ENCODE data around the gene KYNU. TPM values are rescaled to one million over a fixed set of nuclear protein-coding genes. Genes with fewer than 3 reads are reported as not detected.
"Not testable (repeated sequence)": the region's sequence is repeated elsewhere in the genome, so short reads cannot be mapped to it uniquely, and the experiment has no call there.

KYNU gene
- total and polyA plus RNA-seq, 11 donors = 0.38 to 14.0 (median 0.77) TPM

DNA sequence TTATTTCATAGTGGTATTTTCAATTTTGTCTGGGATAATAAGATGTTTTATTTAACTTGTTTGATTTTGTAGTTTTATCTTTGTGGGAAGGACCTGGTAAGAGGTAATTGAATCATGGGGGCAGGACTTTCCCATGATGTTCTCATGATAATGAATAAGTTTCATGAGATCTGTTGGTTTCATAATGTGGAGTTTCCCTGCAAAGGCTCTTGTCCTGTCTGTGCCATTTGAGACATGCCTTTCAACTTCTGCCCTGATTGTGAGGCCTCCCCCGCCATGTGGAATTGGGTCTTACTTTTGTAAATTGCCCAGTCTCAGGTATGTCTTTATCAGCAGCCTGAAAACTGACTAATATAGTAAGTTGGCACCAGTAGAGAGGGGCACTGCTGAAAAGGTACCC lies 174.0 kb downstream of the KYNU start:
- TF ChIP-seq, protein P1, sequence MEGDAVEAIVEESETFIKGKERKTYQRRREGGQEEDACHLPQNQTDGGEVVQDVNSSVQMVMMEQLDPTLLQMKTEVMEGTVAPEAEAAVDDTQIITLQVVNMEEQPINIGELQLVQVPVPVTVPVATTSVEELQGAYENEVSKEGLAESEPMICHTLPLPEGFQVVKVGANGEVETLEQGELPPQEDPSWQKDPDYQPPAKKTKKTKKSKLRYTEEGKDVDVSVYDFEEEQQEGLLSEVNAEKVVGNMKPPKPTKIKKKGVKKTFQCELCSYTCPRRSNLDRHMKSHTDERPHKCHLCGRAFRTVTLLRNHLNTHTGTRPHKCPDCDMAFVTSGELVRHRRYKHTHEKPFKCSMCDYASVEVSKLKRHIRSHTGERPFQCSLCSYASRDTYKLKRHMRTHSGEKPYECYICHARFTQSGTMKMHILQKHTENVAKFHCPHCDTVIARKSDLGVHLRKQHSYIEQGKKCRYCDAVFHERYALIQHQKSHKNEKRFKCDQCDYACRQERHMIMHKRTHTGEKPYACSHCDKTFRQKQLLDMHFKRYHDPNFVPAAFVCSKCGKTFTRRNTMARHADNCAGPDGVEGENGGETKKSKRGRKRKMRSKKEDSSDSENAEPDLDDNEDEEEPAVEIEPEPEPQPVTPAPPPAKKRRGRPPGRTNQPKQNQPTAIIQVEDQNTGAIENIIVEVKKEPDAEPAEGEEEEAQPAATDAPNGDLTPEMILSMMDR (IDR thresholded peaks at IDR 0.05) = no peak
- no peak for TF ChIP-seq POLR2A (IDR thresholded peaks at IDR 0.05)
- no peaks in the 10 kb centered on the region for H3K27me3 ChIP-seq
- H3K36me3 ChIP-seq = no peaks in the 10 kb centered on the region
- no peaks in the 10 kb centered on the region for H3K4me1 ChIP-seq
- H3K27ac ChIP-seq = no peak overlapping the region
- ATAC-seq (no peak), DNase-seq (no peak)
- WGBS, 4 donors = 91 to 100% (median 93%) methylated on average over 1 of the region's 1 CpG
- H3K4me3 ChIP-seq = no peak overlapping the region
- H3K9me3 ChIP-seq = peaks cover 0 to 1% (median 0%) of the 10 kb centered on the region in 12 donors
- intact Hi-C loops (cut with DNase I) = no loop called here

DNA sequence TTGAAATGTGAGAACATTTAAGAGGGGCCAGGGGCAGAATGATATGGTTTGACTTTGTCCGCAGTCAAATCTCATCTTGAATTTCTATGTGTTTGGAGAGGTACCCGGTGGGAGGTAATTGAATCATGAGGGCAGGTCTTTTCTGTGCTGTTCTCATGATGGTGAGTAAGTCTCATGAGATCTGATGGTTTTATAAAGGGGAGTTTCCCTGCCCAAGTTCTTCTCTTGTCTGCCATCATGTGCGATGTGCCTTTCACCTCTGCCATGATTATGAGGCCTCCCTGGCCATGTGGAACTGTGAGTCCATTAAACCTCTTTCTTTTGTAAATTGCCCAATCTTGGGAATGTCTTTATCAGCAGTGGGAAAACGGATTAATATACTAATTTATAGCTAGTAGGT lies 176.0 kb downstream of the KYNU start:
- DNase-seq; H3K27me3 ChIP-seq; intact Hi-C loops (cut with DNase I); H3K9me3 ChIP-seq; H3K4me3 ChIP-seq; H3K4me1 ChIP-seq; H3K27ac ChIP-seq; ATAC-seq; H3K36me3 ChIP-seq: not testable (repeated sequence)
- 74 to 84% (median 83%) methylated on average over 4 of the region's 4 CpGs for WGBS, 4 donors

DNA sequence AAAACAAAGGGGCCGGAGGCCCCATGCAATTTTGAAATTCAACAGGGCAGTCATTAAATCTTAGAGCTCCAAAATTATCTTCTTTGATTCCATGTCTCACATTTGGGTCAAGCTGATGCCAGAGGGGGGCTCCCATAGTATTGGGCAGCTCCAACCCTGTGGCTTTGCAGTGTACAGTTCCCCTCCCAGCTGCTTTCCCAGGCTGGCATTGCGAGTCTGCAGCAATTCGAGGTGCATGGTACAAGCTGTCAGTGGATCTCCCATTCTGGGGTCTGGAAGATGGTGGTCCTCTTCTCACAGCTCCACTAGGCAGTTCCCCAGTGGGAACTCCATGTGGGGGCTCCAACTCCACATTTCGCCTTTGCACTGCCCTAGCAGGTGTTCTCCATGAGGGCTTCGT lies 179.1 kb downstream of the KYNU start:
- H3K36me3 ChIP-seq = no peaks in the 10 kb centered on the region
- ATAC-seq (no peak), DNase-seq (no peak)
- H3K27me3 ChIP-seq = no peaks in the 10 kb centered on the region
- H3K27ac ChIP-seq = no peak overlapping the region
- TF ChIP-seq, protein P1 (IDR thresholded peaks at IDR 0.05) = no peak
- TF ChIP-seq POLR2A (IDR thresholded peaks at IDR 0.05) = no peak
- no peaks in the 10 kb centered on the region for H3K4me1 ChIP-seq
- no peak overlapping the region for H3K4me3 ChIP-seq
- WGBS, 4 donors = 92 to 96% (median 94%) methylated on average over 4 to 5 of the region's 5 CpGs
- intact Hi-C loops (cut with DNase I) = no loop called here
- H3K9me3 ChIP-seq = peaks cover 0 to 5% (median 0%) of the 10 kb centered on the region in 12 donors

DNA sequence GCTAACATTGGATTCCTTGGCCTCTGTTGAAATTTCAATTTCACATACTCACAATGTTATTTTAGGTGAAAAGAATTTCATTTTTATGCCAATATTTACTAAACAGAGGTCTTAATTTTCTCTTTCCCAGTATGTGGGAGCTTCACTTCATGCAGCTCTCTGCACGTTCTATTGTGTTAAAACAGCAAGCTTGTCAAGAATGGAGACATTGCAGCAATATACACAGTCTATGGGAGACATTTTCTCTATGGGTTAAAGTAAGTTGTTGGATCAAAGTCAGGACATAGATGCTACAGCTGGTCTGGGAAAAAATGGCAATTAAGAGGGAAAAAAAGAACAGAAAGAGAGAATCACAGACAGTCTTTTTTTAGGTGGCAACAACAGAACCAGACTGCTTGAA lies 181.4 kb downstream of the KYNU start:
- Histone ChIP-seq H3K27me3 (peaks cover 0 to 6% (median 0%) of the 10 kb centered on the region in 9 donors), H3K9me3 (peaks cover 0 to 5% (median 0%) of the 10 kb centered on the region in 12 donors), H3K36me3 (no peaks in the 10 kb centered on the region), H3K4me1 (no peaks in the 10 kb centered on the region), H3K27ac (no peak overlapping the region), H3K4me3 (no peak overlapping the region)
- ATAC-seq (no peak), DNase-seq (no peak)
- intact Hi-C loops (cut with DNase I) = no loop called here
- 38 to 60% (median 55%) methylated on average over 1 of the region's 1 CpG for WGBS, 4 donors
- TF ChIP-seq, protein P1 (IDR thresholded peaks at IDR 0.05) = no peak
- no peak for TF ChIP-seq POLR2A (IDR thresholded peaks at IDR 0.05)

DNA sequence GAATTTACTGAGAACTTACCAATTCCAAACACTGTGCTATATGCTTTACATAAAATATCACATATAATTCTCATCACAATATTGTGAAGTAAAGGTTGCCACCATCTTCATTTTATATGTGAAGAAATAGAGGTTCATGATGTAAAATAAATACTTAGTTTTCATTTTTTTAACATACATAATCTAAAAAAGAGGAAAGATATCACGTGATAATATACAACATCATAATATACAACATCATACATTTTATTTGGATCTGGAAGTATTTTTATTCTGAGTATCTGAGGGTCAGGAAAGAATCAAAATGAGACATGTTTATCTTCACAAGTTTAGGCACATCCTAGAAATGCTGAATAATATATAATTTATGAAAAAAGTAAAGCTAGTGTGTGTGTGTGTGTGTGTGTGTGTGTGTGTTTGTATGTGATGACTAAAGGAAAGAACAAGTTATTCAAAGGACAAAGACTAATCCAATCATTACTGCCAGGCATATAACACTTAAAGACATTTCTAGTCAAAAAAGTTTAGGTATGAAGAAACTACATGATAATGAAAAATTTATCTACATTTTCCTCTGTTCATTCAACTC lies 186.2 kb downstream of the KYNU start:
- TF ChIP-seq POLR2A (IDR thresholded peaks at IDR 0.05) = no peak
- TF ChIP-seq, protein P1 (IDR thresholded peaks at IDR 0.05) = no peak
- Histone ChIP-seq H3K27ac (no peak overlapping the region), H3K9me3 (peaks cover 0 to 10% (median 0%) of the 10 kb centered on the region in 12 donors), H3K4me3 (no peak overlapping the region), H3K36me3 (no peaks in the 10 kb centered on the region), H3K27me3 (peaks cover 0 to 6% (median 0%) of the 10 kb centered on the region in 9 donors), H3K4me1 (peaks cover 0 to 4% (median 0%) of the 10 kb centered on the region in 12 donors)
- 47 to 66% (median 59%) methylated on average over 1 of the region's 1 CpG for WGBS, 4 donors
- intact Hi-C loops (cut with DNase I) = no loop called here
- DNase-seq (no peak), ATAC-seq (no peak)
